BJ (cell line): ENCODE measurements around the gene SEC22B. TPM values are rescaled to one million over a fixed set of nuclear protein-coding genes. Genes with fewer than 3 reads are reported as not detected.
"Not testable (repeated sequence)": the region's sequence is repeated elsewhere in the genome, so short reads cannot be mapped to it uniquely, and the experiment has no call there.

Experiments used
- CTCF ChIA-PET: fragments of 350-600 bp; formaldehyde crosslinking; extraction: SDS; loops from one replicate; lab custom pipeline; 2021; ENCODE audit warnings: antibody characterized with exemption, inconsistent platforms; lab: Yijun Ruan, JAX
- POLR2A ChIA-PET: fragments of 300-600 bp; sonication (Branson Sonifier 250); formaldehyde crosslinking; extraction: SDS; loops from one replicate; lab custom pipeline; 2021; ENCODE audit warnings: antibody characterized with exemption; lab: Charles Lee
- DNase-seq: peaks from one replicate; pipeline ENCODE4 v3.0.0-alpha.2; 2011; ENCODE audit warnings: low read depth
- H3K27me3 ChIP-seq: 2 replicates; pipeline ENCODE4 v1.6.0; 2011; ENCODE audit warnings: low read length; ENCODE audit not compliant: control insufficient read depth, insufficient read depth
- H3K36me3 ChIP-seq: 2 replicates; pipeline ENCODE4 v1.5.1; 2011; ENCODE audit warnings: low read length; ENCODE audit not compliant: control insufficient read depth, insufficient read depth
- H3K4me3 ChIP-seq: 2 replicates; pipeline ENCODE4 v1.5.1; 2011; ENCODE audit warnings: low read depth, mild to moderate bottlenecking, control low read depth, low read length
- polyA plus RNA-seq: library from polyadenylated mRNA; depleted of rRNA; stranded (reverse); fragments of >200 nt; gene quantifications from 2 replicates; pipeline ENCODE4 v1.2.3, GENCODE V29; 2011
- TF ChIP-seq, protein P1 (sequence below): IDR thresholded peaks from 2 replicates; pipeline ENCODE4 v1.5.1; 2011; ENCODE audit warnings: low read depth, mild to moderate bottlenecking, control low read depth, inconsistent platforms, low read length, moderate library complexity; ENCODE audit not compliant: insufficient read depth

Gene SEC22B
- polyA plus RNA-seq, 1 experiment, result 27.5 TPM

DNA sequence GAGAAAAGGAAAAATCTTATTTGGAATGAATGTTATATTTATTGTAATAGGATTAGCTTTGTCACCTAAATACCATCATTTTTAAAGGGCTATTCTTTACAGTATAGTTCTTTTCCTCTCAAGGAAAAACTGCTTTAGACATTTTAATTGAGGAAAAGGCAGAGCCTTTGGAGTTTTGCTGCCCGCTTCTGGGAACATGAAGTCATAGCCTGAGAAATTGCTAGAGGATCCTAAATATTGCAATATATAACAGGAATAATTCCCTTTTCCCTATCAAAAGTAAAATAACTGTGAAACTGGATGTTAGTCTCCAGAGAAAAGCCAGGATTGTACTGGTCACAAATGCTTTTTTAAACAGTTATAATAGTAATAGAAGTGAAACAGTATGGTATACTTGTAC, 30.5 kb downstream of the SEC22B start:
- POLR2A ChIA-PET, H3K4me3 ChIP-seq, DNase-seq, H3K36me3 ChIP-seq, CTCF ChIA-PET, H3K27me3 ChIP-seq: not testable (repeated sequence)
- TF ChIP-seq, protein P1, sequence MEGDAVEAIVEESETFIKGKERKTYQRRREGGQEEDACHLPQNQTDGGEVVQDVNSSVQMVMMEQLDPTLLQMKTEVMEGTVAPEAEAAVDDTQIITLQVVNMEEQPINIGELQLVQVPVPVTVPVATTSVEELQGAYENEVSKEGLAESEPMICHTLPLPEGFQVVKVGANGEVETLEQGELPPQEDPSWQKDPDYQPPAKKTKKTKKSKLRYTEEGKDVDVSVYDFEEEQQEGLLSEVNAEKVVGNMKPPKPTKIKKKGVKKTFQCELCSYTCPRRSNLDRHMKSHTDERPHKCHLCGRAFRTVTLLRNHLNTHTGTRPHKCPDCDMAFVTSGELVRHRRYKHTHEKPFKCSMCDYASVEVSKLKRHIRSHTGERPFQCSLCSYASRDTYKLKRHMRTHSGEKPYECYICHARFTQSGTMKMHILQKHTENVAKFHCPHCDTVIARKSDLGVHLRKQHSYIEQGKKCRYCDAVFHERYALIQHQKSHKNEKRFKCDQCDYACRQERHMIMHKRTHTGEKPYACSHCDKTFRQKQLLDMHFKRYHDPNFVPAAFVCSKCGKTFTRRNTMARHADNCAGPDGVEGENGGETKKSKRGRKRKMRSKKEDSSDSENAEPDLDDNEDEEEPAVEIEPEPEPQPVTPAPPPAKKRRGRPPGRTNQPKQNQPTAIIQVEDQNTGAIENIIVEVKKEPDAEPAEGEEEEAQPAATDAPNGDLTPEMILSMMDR, result 0 out of 2 replicates have a peak, but pooled peaks have one; percentile 24

- H3K36me3 ChIP-seq, DNase-seq, POLR2A ChIA-PET, CTCF ChIA-PET, H3K4me3 ChIP-seq, H3K27me3 ChIP-seq: not testable (repeated sequence)
These were observed 31.7 kb downstream of the SEC22B start for GRCh38 chr1:120144626-120145025.

- CTCF ChIA-PET, DNase-seq, H3K36me3 ChIP-seq, H3K27me3 ChIP-seq, POLR2A ChIA-PET, H3K4me3 ChIP-seq: not testable (repeated sequence)
These were observed 32.2 kb downstream of the SEC22B start for GRCh38 chr1:120144169-120144568.

GRCh38 chr1:120143334-120143733, 33.0 kb downstream of the SEC22B start:
- CTCF ChIA-PET, H3K27me3 ChIP-seq, DNase-seq, POLR2A ChIA-PET, H3K4me3 ChIP-seq, H3K36me3 ChIP-seq: not testable (repeated sequence)

DNA sequence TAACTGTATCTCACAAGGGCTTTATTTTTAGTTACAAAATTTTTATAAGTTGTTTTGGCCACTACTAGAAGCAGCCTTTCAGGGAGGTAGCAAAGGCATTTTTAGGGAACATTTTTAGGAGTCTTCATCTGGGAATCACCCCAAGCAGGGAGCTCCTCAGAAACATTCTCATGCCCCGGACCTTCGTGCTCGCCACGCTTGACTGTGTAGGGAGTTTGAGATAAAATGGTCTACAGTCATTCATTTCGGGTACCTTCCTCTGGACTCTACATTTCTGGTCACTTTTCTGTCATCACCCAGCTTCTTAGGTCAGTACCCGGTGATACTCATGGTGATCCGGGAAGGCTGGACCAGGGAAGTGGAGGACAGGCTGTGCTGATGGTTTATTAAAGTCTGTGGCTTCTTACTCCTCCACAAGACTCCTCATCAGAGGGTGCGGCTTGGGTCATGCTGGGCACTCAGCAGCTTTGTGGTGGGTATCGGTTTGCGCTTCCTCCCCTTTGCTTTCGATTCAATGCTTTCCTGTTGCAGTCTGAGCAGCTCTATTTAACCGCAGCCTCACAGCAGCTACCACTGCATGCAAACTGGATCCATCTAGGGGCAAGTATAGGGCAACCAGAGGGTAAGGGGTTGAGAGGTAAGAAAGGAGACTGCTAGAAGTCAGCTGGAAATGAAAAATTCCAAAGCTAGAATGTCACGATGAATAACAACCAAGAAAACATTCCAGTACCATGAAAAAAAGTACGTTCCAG, 33.6 kb downstream of the SEC22B start:
- H3K36me3 ChIP-seq, POLR2A ChIA-PET, H3K27me3 ChIP-seq, H3K4me3 ChIP-seq: not testable (repeated sequence)
- CTCF ChIA-PET, result interaction anchor here (0.9 kb wide), 1 partner anchor 194 kb away, joined by 4 read pairs; no protein-coding TSS in a partner anchor
- DNase-seq, result peak; percentile 25

- DNase-seq, H3K27me3 ChIP-seq, H3K4me3 ChIP-seq, POLR2A ChIA-PET, H3K36me3 ChIP-seq, CTCF ChIA-PET: not testable (repeated sequence)
These were observed 34.5 kb downstream of the SEC22B start for GRCh38 chr1:120141865-120142264.

- H3K36me3 ChIP-seq, POLR2A ChIA-PET, H3K27me3 ChIP-seq, CTCF ChIA-PET, H3K4me3 ChIP-seq, DNase-seq: not testable (repeated sequence)
These were observed 35.6 kb downstream of the SEC22B start for GRCh38 chr1:120140656-120141265.

GRCh38 chr1:120136086-120136485, 40.2 kb downstream of the SEC22B start:
- H3K36me3 ChIP-seq, CTCF ChIA-PET, H3K27me3 ChIP-seq, H3K4me3 ChIP-seq, DNase-seq, POLR2A ChIA-PET: not testable (repeated sequence)

DNA sequence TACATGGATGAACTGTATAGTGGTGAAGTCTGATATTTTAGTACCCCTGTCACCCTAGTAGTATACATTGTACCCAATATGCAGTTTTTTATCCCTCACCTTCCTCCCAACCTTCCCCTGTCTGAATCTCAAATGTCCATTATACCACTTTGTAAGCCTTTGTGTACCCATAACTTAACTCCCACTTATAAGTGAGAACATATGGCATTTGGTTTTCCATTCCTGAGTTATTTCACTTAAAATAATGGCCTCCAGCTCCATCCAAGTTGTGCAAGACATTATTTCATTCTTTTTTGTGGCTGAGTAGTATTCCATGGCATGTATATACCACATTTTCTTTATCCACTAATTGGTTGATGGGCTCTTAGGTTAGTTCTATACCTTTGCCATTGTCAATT, 42.4 kb downstream of the SEC22B start:
- H3K36me3 ChIP-seq, DNase-seq, H3K27me3 ChIP-seq, CTCF ChIA-PET, H3K4me3 ChIP-seq, POLR2A ChIA-PET: not testable (repeated sequence)
